Neural progenitor cell (in vitro differentiated cells): Measurements from ENCODE around the gene PDGFD. TPM values are rescaled to one million over a fixed set of nuclear protein-coding genes. Genes with fewer than 3 reads are reported as not detected.

Experiments
- DNase-seq: peaks from one replicate; pipeline ENCODE4 v3.0.0-alpha.2; 2016; ENCODE audit warnings: low spot score
- H2AFZ ChIP-seq: fragments of 200-600 bp; sonication (generic); replicated peaks from 2 replicates; pipeline ENCODE4 v1.6.1; 2016; ENCODE audit warnings: antibody characterized with exemption
- H3F3A ChIP-seq: fragments of 200-600 bp; sonication (generic); 2 replicates; pipeline ENCODE4 v1.6.1; 2016; ENCODE audit warnings: antibody characterized with exemption, low read depth
- H3K27ac ChIP-seq: fragments of 200-600 bp; sonication (generic); 2 replicates; pipeline ENCODE4 v1.5.1; 2016; ENCODE audit warnings: mild to moderate bottlenecking
- H3K27me3 ChIP-seq: fragments of 200-600 bp; sonication (generic); 2 replicates; pipeline ENCODE4 v1.6.1; 2016; ENCODE audit warnings: mild to moderate bottlenecking, moderate library complexity
- H3K36me3 ChIP-seq: fragments of 200-600 bp; sonication (generic); 2 replicates; pipeline ENCODE4 v1.5.1; 2016
- H3K4me1 ChIP-seq: fragments of 200-600 bp; sonication (generic); 2 replicates; pipeline ENCODE4 v1.6.1; 2016; ENCODE audit warnings: mixed run types
- H3K4me2 ChIP-seq: fragments of 200-600 bp; sonication (generic); 2 replicates; pipeline ENCODE4 v1.6.1; 2016
- H3K4me3 ChIP-seq: fragments of 200-600 bp; sonication (generic); 2 replicates; pipeline ENCODE4 v1.5.1; 2016
- H3K79me2 ChIP-seq: fragments of 200-600 bp; sonication (generic); 2 replicates; pipeline ENCODE4 v1.6.1; 2016; ENCODE audit warnings: low read depth
- H3K9ac ChIP-seq: fragments of 200-600 bp; sonication (generic); 2 replicates; pipeline ENCODE4 v1.6.1; 2016
- H3K9me3 ChIP-seq: fragments of 200-600 bp; sonication (generic); 2 replicates; pipeline ENCODE4 v1.5.1; 2016; ENCODE audit warnings: low read depth
- H4K20me1 ChIP-seq: fragments of 200-600 bp; sonication (generic); 2 replicates; pipeline ENCODE4 v1.6.1; 2016; ENCODE audit warnings: low read depth
- H3K27ac Mint-ChIP-seq: 3 replicates; pipeline ENCODE4 v1.8.0; 2021; ENCODE audit warnings: mixed read lengths
- H3K27me3 Mint-ChIP-seq: 2 replicates; pipeline ENCODE4 v1.8.0; 2022; ENCODE audit warnings: low read depth, mild to moderate bottlenecking, inconsistent platforms, moderate library complexity, mixed read lengths; ENCODE audit not compliant: insufficient read depth
- H3K36me3 Mint-ChIP-seq: 3 replicates; pipeline ENCODE4 v1.8.0; 2021; ENCODE audit warnings: mixed read lengths
- H3K4me1 Mint-ChIP-seq: 3 replicates; pipeline ENCODE4 v1.8.0; 2021; ENCODE audit warnings: mixed read lengths
- H3K4me3 Mint-ChIP-seq: 3 replicates; pipeline ENCODE4 v1.8.0; 2021; ENCODE audit warnings: mild to moderate bottlenecking, moderate library complexity, mixed read lengths
- H3K9me3 Mint-ChIP-seq: 3 replicates; pipeline ENCODE4 v1.8.0; 2020; ENCODE audit warnings: mixed read lengths
- CTCF ChIP-seq: fragments of 200-600 bp; sonication (generic); IDR thresholded peaks from 2 replicates; pipeline ENCODE4 v1.5.1; 2017; ENCODE audit warnings: antibody characterized with exemption, mild to moderate bottlenecking
- EZH2 ChIP-seq: fragments of 200-600 bp; sonication (generic); IDR thresholded peaks from 2 replicates; pipeline ENCODE4 v1.6.1; 2017; ENCODE audit warnings: antibody characterized with exemption, mild to moderate bottlenecking, moderate library complexity
- EZH2phosphoT487 ChIP-seq: fragments of 200-600 bp; sonication (generic); IDR thresholded peaks from 2 replicates; pipeline ENCODE4 v1.6.1; 2017; ENCODE audit warnings: antibody characterized with exemption
- total RNA-seq: library from RNA; depleted of rRNA; stranded (reverse); fragments of >200 nt; gene quantifications from 2 replicates; pipeline ENCODE4 v1.2.3, GENCODE V29; 2015; ENCODE audit warnings: low replicate concordance

Gene PDGFD
- 2.9 and 3.7 TPM in 2 replicates for total RNA-seq

GRCh38 chr11:104164028-104164520 lies at the start of gene PDGFD:
Gene PDGFD (minus strand): TSS chr11:104164147.
- Histone ChIP-seq H3K27ac (no peak within 1 kb of the TSS), H3K4me2 (peak within 1 kb of the TSS; percentile 89), H4K20me1 (no peaks in the 10 kb centered on the region), H3K27me3 (no peaks in the 10 kb centered on the region), H2AFZ (peak within 1 kb of the TSS; percentile 84), H3K9me3 (no peaks in the 10 kb centered on the region), H3K9ac (no peak within 1 kb of the TSS), H3K79me2 (no peaks in the 10 kb centered on the region), H3K4me1 (peaks cover 5% of the 10 kb centered on the region), H3K36me3 (no peaks in the 10 kb centered on the region), H3K4me3 (peak within 1 kb of the TSS; percentile 54), H3F3A (peaks cover 27% of the 10 kb centered on the region)
- peak; percentile 93 for DNase-seq
- Mint-ChIP-seq H3K9me3 (no peaks in the 10 kb centered on the region), H3K4me3 (peak within 1 kb of the TSS; percentile 99), H3K4me1 (peaks cover 2% of the 10 kb centered on the region), H3K27me3 (peaks cover 3% of the 10 kb centered on the region), H3K36me3 (no peaks in the 10 kb centered on the region), H3K27ac (peak within 1 kb of the TSS; percentile 88)
- TF ChIP-seq CTCF (peak; percentile 64), EZH2phosphoT487 (no peak), EZH2 (peak; percentile 42)

- H3K27ac Mint-ChIP-seq = no peak overlapping the region
- H3K9me3 Mint-ChIP-seq = no peaks in the 10 kb centered on the region
- TF ChIP-seq EZH2 (no peak), EZH2phosphoT487 (no peak), CTCF (no peak)
Observed at GRCh38 chr11:104206936-104207335, 43.0 kb upstream of the PDGFD start.

GRCh38 chr11:104205838-104206237 lies 41.9 kb upstream of the PDGFD start:
- Histone ChIP-seq H3K79me2 (no peaks in the 10 kb centered on the region), H3K9ac (no peak overlapping the region), H3K9me3 (no peaks in the 10 kb centered on the region), H3K27ac (no peak overlapping the region), H3K27me3 (no peaks in the 10 kb centered on the region), H3K4me2 (no peak overlapping the region), H3K4me1 (no peaks in the 10 kb centered on the region), H2AFZ (no peak overlapping the region), H3K4me3 (no peak overlapping the region), H3K36me3 (no peaks in the 10 kb centered on the region), H4K20me1 (no peaks in the 10 kb centered on the region), H3F3A (no peaks in the 10 kb centered on the region)
- Mint-ChIP-seq H3K36me3 (no peaks in the 10 kb centered on the region), H3K27ac (no peak overlapping the region), H3K4me3 (no peak overlapping the region), H3K27me3 (no peaks in the 10 kb centered on the region), H3K9me3 (no peaks in the 10 kb centered on the region), H3K4me1 (no peaks in the 10 kb centered on the region)
- DNase-seq = no peak
- no peak for TF ChIP-seq EZH2
- TF ChIP-seq CTCF = no peak
- TF ChIP-seq EZH2phosphoT487 = no peak

More at GRCh38 chr11:104206936-104207335, 43.0 kb upstream of the PDGFD start:
- H3K9ac ChIP-seq = no peak overlapping the region
- no peak overlapping the region for H2AFZ ChIP-seq
- H3K36me3 ChIP-seq = no peaks in the 10 kb centered on the region
- H3K79me2 ChIP-seq = no peaks in the 10 kb centered on the region
- no peaks in the 10 kb centered on the region for H3K9me3 ChIP-seq
- no peak overlapping the region for H3K27ac ChIP-seq
- H3K4me2 ChIP-seq = no peak overlapping the region
- DNase-seq = no peak
- Mint-ChIP-seq H3K36me3 (no peaks in the 10 kb centered on the region), H3K4me1 (no peaks in the 10 kb centered on the region), H3K4me3 (no peak overlapping the region), H3K27me3 (no peaks in the 10 kb centered on the region)
- H3K4me3 ChIP-seq = no peak overlapping the region
- H4K20me1 ChIP-seq = no peaks in the 10 kb centered on the region
- H3F3A ChIP-seq = no peaks in the 10 kb centered on the region
- H3K4me1 ChIP-seq = no peaks in the 10 kb centered on the region
- no peaks in the 10 kb centered on the region for H3K27me3 ChIP-seq
